Thyroid gland (tissue), 4 donors: ENCODE measurements around the gene LRIG1. TPM values are rescaled to one million over a fixed set of nuclear protein-coding genes. Genes with fewer than 3 reads are reported as not detected.

Experiments
- DNase-seq, 2 donors: peaks; one replicate each; pipeline ENCODE4 v3.0.0-alpha.2; 2019
- H3K27ac ChIP-seq, 3 donors: fragments of 200-600 bp; sonication (generic); 1 replicate in 2 of 3; 2 replicates in 1 of 3; pipeline ENCODE4 v1.5.1; 2016 to 2019; ENCODE audit warnings: mild to moderate bottlenecking in 1 of 3, moderate library complexity in 1 of 3
- H3K27me3 ChIP-seq: fragments of 200-600 bp; sonication (generic); one replicate; pipeline ENCODE4 v1.5.1; 2019
- H3K36me3 ChIP-seq, 2 donors: fragments of 200-600 bp; sonication (generic); one replicate each; pipeline ENCODE4 v1.5.1; 2016 to 2019
- H3K4me1 ChIP-seq, 2 donors: fragments of 200-600 bp; sonication (generic); one replicate each; pipeline ENCODE4 v1.5.1; 2017 to 2019
- H3K4me3 ChIP-seq, 3 donors: fragments of 200-600 bp; sonication (generic); replicated peaks in 1 of 3; 1 replicate in 2 of 3; 2 replicates in 1 of 3; pipeline ENCODE4 v1.5.1; 2016; ENCODE audit warnings: mild to moderate bottlenecking in 1 of 3
- H3K9me3 ChIP-seq: fragments of 200-600 bp; sonication (generic); one replicate; pipeline ENCODE4 v1.5.1; 2017
- CTCF ChIP-seq, 6 experiments: fragments of 200-600 bp in 3 of 6; fragments of 450-650 bp in 3 of 6; sonication (generic) in 3 of 6; IDR thresholded peaks; one replicate each; pipeline ENCODE4 v1.5.1; 2016 to 2019; ENCODE audit warnings: antibody characterized with exemption in 6 of 6, mild to moderate bottlenecking in 2 of 6, inconsistent platforms in 1 of 6, moderate library complexity in 1 of 6
- POLR2A ChIP-seq, 2 donors: fragments of 450-650 bp; IDR thresholded peaks; one replicate each; pipeline ENCODE4 v1.6.1; 2017; ENCODE audit warnings: antibody characterized with exemption in 2 of 2, mild to moderate bottlenecking in 2 of 2, moderate library complexity in 1 of 2
- WGBS, 2 donors: methylation state at CpG; one replicate each; pipeline ENCODE4 v1.1.5; 2017; 5-methylcytosine and 5-hydroxymethylcytosine counted together
- intact Hi-C: fragments of 100-400 bp; cut with DNase I; formaldehyde crosslinking; loops from one replicate; pipeline ENCODE4 v1.15.1; 2023
- total RNA-seq, 4 donors: library from RNA; depleted of rRNA; stranded (reverse); fragments of >200 nt; gene quantifications; one replicate each; pipeline ENCODE4 v1.2.3, GENCODE V29; 2016

The LRIG1 gene
- total RNA-seq, 4 donors from 2014 or later = 45.8 to 69.7 (median 61.7) TPM

GRCh38 chr3:66344391-66344811, 156.4 kb downstream of the LRIG1 start:
- 95 to 96% methylated on average over 9 of the region's 9 CpGs for WGBS, 2 donors
- intact Hi-C loops = no loop called here
- H3K4me3 ChIP-seq = no peak overlapping the region

GRCh38 chr3:66342717-66343356, 158.0 kb downstream of the LRIG1 start:
- no peaks in the 10 kb centered on the region for H3K36me3 ChIP-seq
- WGBS, 2 donors = 87 to 91% methylated on average over 8 of the region's 8 CpGs
- no peak overlapping the region for H3K4me3 ChIP-seq
- no peaks in the 10 kb centered on the region for H3K4me1 ChIP-seq
- H3K9me3 ChIP-seq = no peaks in the 10 kb centered on the region
- DNase-seq = no peak
- TF ChIP-seq POLR2A (IDR thresholded peaks at IDR 0.05) = no peak
- no peak for TF ChIP-seq CTCF (IDR thresholded peaks at IDR 0.05)
- no peak overlapping the region for H3K27ac ChIP-seq
- no peaks in the 10 kb centered on the region for H3K27me3 ChIP-seq
- intact Hi-C loops = no loop called here

More at GRCh38 chr3:66344391-66344811, 156.4 kb downstream of the LRIG1 start:
- no peaks in the 10 kb centered on the region for H3K9me3 ChIP-seq
- no peaks in the 10 kb centered on the region for H3K4me1 ChIP-seq
- H3K27me3 ChIP-seq = no peaks in the 10 kb centered on the region
- TF ChIP-seq CTCF (IDR thresholded peaks at IDR 0.05) = no peak
- TF ChIP-seq POLR2A (IDR thresholded peaks at IDR 0.05) = no peak
- H3K36me3 ChIP-seq = no peaks in the 10 kb centered on the region
- no peak overlapping the region for H3K27ac ChIP-seq
- DNase-seq = no peak

GRCh38 chr3:66338927-66339326, 161.9 kb downstream of the LRIG1 start:
- Histone ChIP-seq H3K36me3 (no peaks in the 10 kb centered on the region), H3K27me3 (no peaks in the 10 kb centered on the region), H3K4me1 (no peaks in the 10 kb centered on the region), H3K27ac (no peak overlapping the region), H3K4me3 (no peak overlapping the region), H3K9me3 (no peaks in the 10 kb centered on the region)
- intact Hi-C loops = no loop called here
- DNase-seq = no peak
- no peak for TF ChIP-seq CTCF (IDR thresholded peaks at IDR 0.05)
- TF ChIP-seq POLR2A (IDR thresholded peaks at IDR 0.05) = no peak
- 87 to 90% methylated on average over 3 of the region's 3 CpGs for WGBS, 2 donors

- no peak for TF ChIP-seq CTCF (IDR thresholded peaks at IDR 0.05)
- TF ChIP-seq POLR2A (IDR thresholded peaks at IDR 0.05) = no peak
- WGBS, 2 donors = 48 to 52% methylated on average over 4 of the region's 4 CpGs
- Histone ChIP-seq H3K4me3 (no peak overlapping the region), H3K36me3 (no peaks in the 10 kb centered on the region), H3K27me3 (no peaks in the 10 kb centered on the region), H3K4me1 (no peaks in the 10 kb centered on the region), H3K9me3 (no peaks in the 10 kb centered on the region), H3K27ac (no peak overlapping the region)
- intact Hi-C loops = no loop called here
- DNase-seq = no peak
These were observed 164.5 kb downstream of the LRIG1 start for GRCh38 chr3:66336333-66336766.

- no peak for DNase-seq
- Histone ChIP-seq H3K27me3 (no peaks in the 10 kb centered on the region), H3K4me1 (no peaks in the 10 kb centered on the region), H3K27ac (no peak overlapping the region), H3K9me3 (no peaks in the 10 kb centered on the region), H3K36me3 (no peaks in the 10 kb centered on the region), H3K4me3 (no peak overlapping the region)
- TF ChIP-seq POLR2A (IDR thresholded peaks at IDR 0.05) (no peak), CTCF (IDR thresholded peaks at IDR 0.05) (no peak)
- intact Hi-C loops = no loop called here
- 98 to 99% methylated on average over 2 of the region's 2 CpGs for WGBS, 2 donors
These were observed 165.2 kb downstream of the LRIG1 start for GRCh38 chr3:66335671-66336070.
